Endothelial cell of umbilical vein (primary cell): ENCODE results near the gene TENM4.

Experiments used
- EZH2 ChIP-seq: IDR thresholded peaks from 2 replicates; pipeline ENCODE4 v1.6.1; 2012; ENCODE audit warnings: borderline replicate concordance, low read depth, mild to moderate bottlenecking, moderate library complexity, low read length, inconsistent platforms; ENCODE audit not compliant: severe bottlenecking
- FOS ChIP-seq: IDR thresholded peaks from 2 replicates; pipeline ENCODE4 v1.6.1; 2011; ENCODE audit warnings: mild to moderate bottlenecking, low read length, moderate library complexity, borderline replicate concordance; ENCODE audit not compliant: insufficient read depth
- GATA2 ChIP-seq: IDR thresholded peaks from 2 replicates; pipeline ENCODE4 v1.7.0; 2011; ENCODE audit warnings: low read depth, mild to moderate bottlenecking, moderate library complexity, mixed read lengths, low read length; ENCODE audit not compliant: insufficient read length, insufficient read depth
- JUN ChIP-seq: IDR thresholded peaks from 2 replicates; pipeline ENCODE4 v1.6.1; 2011; ENCODE audit warnings: borderline replicate concordance, low read depth; ENCODE audit not compliant: insufficient read length, insufficient read depth
- MYC ChIP-seq: IDR thresholded peaks from one replicate; pipeline ENCODE4 v1.6.1; 2011; ENCODE audit warnings: mild to moderate bottlenecking, low read depth, low read length
- POLR2A ChIP-seq: IDR thresholded peaks from 2 replicates; pipeline ENCODE4 v1.6.1; 2012; ENCODE audit warnings: low read depth, mild to moderate bottlenecking, control low read depth, low read length
- POLR2AphosphoS5 ChIP-seq: IDR thresholded peaks from 2 replicates; pipeline ENCODE4 v1.6.1; 2012; ENCODE audit warnings: low read depth, mild to moderate bottlenecking, control low read depth, low read length, moderate library complexity; ENCODE audit not compliant: insufficient read depth
- TF ChIP-seq, protein P1 (sequence below), 2 donors: IDR thresholded peaks; 1 replicate in 1 of 2; 2 replicates in 1 of 2; pipeline ENCODE4 v1.5.1; 2011; ENCODE audit warnings: low read length in 2 of 2, mild to moderate bottlenecking in 2 of 2, moderate library complexity in 2 of 2, control low read depth in 1 of 2, inconsistent platforms in 1 of 2, low read depth in 1 of 2; ENCODE audit not compliant: insufficient read depth in 1 of 2; ENCODE audit errors: extremely low read depth in 1 of 2
- TF ChIP-seq, protein P2 (sequence below): IDR thresholded peaks from 2 replicates; pipeline ENCODE4 v1.6.1; 2011; ENCODE audit not compliant: insufficient read depth, insufficient read length

DNA sequence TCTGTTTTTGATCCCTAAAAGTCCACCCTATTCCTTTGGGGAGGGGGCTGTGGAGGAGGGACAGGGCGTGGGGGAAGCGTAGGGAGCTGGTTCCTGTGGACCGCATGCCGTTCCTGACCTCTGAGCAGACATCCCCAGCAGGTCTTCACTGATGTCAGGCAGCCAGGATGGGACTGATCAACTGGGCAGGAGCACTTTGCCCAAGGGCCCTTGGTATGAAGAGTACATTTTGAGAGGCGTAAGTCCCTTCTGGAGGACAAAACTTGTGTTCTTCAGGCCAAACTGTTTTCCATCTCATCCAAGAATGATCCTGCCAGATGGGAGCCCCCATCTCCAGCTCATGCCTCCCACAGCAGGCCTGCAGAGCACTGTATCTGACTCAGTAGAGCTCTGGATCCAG, 785.3 kb downstream of the TENM4 start:
- TF ChIP-seq, protein P1, sequence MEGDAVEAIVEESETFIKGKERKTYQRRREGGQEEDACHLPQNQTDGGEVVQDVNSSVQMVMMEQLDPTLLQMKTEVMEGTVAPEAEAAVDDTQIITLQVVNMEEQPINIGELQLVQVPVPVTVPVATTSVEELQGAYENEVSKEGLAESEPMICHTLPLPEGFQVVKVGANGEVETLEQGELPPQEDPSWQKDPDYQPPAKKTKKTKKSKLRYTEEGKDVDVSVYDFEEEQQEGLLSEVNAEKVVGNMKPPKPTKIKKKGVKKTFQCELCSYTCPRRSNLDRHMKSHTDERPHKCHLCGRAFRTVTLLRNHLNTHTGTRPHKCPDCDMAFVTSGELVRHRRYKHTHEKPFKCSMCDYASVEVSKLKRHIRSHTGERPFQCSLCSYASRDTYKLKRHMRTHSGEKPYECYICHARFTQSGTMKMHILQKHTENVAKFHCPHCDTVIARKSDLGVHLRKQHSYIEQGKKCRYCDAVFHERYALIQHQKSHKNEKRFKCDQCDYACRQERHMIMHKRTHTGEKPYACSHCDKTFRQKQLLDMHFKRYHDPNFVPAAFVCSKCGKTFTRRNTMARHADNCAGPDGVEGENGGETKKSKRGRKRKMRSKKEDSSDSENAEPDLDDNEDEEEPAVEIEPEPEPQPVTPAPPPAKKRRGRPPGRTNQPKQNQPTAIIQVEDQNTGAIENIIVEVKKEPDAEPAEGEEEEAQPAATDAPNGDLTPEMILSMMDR (IDR thresholded peaks at IDR 0.05; ENCODE audit: extremely low read depth in 1 of 2, insufficient read depth in 1 of 2, low read depth in 1 of 2, low read length in 2 of 2), result no peak
- no peak for TF ChIP-seq POLR2A
- no peak for TF ChIP-seq EZH2
- no peak for TF ChIP-seq JUN
- no peak for TF ChIP-seq POLR2AphosphoS5
- TF ChIP-seq, protein P2, sequence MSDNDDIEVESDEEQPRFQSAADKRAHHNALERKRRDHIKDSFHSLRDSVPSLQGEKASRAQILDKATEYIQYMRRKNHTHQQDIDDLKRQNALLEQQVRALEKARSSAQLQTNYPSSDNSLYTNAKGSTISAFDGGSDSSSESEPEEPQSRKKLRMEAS, result no peak
- TF ChIP-seq FOS, result no peak
- TF ChIP-seq GATA2, result no peak
- TF ChIP-seq MYC, result no peak
